ENCODE data around the gene WDR7. TPM values are rescaled to one million over a fixed set of nuclear protein-coding genes. Genes with fewer than 3 reads are reported as not detected.

The WDR7 gene
- total and polyA plus RNA-seq, 9 of the 15 experiments (the other 6 are each of a cell fraction or from before 2014, with no cell fraction given), result 1.4 to 9.4 (median 5.3) TPM

DNA sequence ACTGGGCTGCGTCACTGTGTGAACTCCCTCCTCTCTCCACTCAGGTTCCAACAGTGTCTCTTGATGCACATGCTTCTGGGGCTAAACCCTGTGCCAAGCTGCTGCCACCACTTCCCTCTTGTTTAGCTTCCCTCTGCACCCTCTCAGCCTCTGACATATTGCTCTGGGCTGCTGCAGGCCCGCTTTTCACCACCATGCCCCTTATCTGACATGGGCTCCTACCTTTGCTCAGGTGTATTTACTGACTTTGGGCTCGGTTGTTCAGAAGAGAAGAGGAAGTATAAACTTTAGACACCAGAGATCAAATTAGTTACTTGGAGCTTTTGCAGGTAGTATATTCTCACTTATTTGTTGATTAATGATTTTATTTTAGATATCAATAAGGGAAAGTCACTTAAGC lies 77.6 kb downstream of the WDR7 start (continued):
- TF ChIP-seq, protein P1, sequence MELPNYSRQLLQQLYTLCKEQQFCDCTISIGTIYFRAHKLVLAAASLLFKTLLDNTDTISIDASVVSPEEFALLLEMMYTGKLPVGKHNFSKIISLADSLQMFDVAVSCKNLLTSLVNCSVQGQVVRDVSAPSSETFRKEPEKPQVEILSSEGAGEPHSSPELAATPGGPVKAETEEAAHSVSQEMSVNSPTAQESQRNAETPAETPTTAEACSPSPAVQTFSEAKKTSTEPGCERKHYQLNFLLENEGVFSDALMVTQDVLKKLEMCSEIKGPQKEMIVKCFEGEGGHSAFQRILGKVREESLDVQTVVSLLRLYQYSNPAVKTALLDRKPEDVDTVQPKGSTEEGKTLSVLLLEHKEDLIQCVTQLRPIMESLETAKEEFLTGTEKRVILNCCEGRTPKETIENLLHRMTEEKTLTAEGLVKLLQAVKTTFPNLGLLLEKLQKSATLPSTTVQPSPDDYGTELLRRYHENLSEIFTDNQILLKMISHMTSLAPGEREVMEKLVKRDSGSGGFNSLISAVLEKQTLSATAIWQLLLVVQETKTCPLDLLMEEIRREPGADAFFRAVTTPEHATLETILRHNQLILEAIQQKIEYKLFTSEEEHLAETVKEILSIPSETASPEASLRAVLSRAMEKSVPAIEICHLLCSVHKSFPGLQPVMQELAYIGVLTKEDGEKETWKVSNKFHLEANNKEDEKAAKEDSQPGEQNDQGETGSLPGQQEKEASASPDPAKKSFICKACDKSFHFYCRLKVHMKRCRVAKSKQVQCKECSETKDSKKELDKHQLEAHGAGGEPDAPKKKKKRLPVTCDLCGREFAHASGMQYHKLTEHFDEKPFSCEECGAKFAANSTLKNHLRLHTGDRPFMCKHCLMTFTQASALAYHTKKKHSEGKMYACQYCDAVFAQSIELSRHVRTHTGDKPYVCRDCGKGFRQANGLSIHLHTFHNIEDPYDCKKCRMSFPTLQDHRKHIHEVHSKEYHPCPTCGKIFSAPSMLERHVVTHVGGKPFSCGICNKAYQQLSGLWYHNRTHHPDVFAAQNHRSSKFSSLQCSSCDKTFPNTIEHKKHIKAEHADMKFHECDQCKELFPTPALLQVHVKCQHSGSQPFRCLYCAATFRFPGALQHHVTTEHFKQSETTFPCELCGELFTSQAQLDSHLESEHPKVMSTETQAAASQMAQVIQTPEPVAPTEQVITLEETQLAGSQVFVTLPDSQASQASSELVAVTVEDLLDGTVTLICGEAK (IDR thresholded peaks at IDR 0.05), result no peak
- TF ChIP-seq, protein P1 (CRISPR knock-in tag; IDR thresholded peaks at IDR 0.05), result no peak
- no peak for TF ChIP-seq ZNF780A (CRISPR knock-in tag; IDR thresholded peaks at IDR 0.05)

All from K562 (cell line).